Lung (tissue), 12 donors: ENCODE data around the gene ARF1. TPM values are rescaled to one million over a fixed set of nuclear protein-coding genes. Genes with fewer than 3 reads are reported as not detected.

Source experiments
- ATAC-seq: fragments of 200-7000 bp; cut with Tn5 transposase; one replicate; pipeline ENCODE4 v1.9.1; 2020; ENCODE audit warnings: moderate number of reproducible peaks; ENCODE audit not compliant: insufficient read depth, low FRiP score
- DNase-seq, 3 donors: peaks; one replicate each; pipeline ENCODE4 v3.0.0-alpha.2; 2013 to 2017
- H3K27ac ChIP-seq, 2 donors: one replicate each; pipeline ENCODE4 v1.5.1; 2013; ENCODE audit warnings: mild to moderate bottlenecking in 2 of 2, moderate library complexity in 2 of 2, control low read depth in 1 of 2, inconsistent platforms in 1 of 2, low read depth in 1 of 2, low read length in 1 of 2
- H3K27me3 ChIP-seq, 3 donors: one replicate each; pipeline ENCODE4 v1.5.1; 2013; ENCODE audit warnings: low read length in 2 of 3; ENCODE audit not compliant: control insufficient read depth in 3 of 3, insufficient read depth in 3 of 3
- H3K36me3 ChIP-seq, 4 donors: one replicate each; pipeline ENCODE4 v1.5.1; 2013; ENCODE audit warnings: low read length in 4 of 4, mild to moderate bottlenecking in 1 of 4, moderate library complexity in 1 of 4; ENCODE audit not compliant: control insufficient read depth in 4 of 4, insufficient read depth in 4 of 4
- H3K4me1 ChIP-seq, 5 donors: one replicate each; pipeline ENCODE4 v1.5.1; 2013; ENCODE audit warnings: low read length in 5 of 5, mild to moderate bottlenecking in 2 of 5, moderate library complexity in 1 of 5; ENCODE audit not compliant: control insufficient read depth in 5 of 5, insufficient read depth in 5 of 5
- H3K4me3 ChIP-seq: one replicate; pipeline ENCODE4 v1.5.1; 2013; ENCODE audit warnings: mild to moderate bottlenecking, control low read depth, moderate library complexity
- H3K9ac ChIP-seq, 2 donors: one replicate each; pipeline ENCODE4 v1.5.1; 2013; ENCODE audit warnings: low read length in 2 of 2, control low read depth in 1 of 2; ENCODE audit not compliant: insufficient read depth in 1 of 2
- H3K9me3 ChIP-seq, 4 donors: one replicate each; pipeline ENCODE4 v1.5.1; 2013; ENCODE audit warnings: low read length in 3 of 4, mild to moderate bottlenecking in 1 of 4, moderate library complexity in 1 of 4; ENCODE audit not compliant: control insufficient read depth in 4 of 4, insufficient read depth in 3 of 4
- WGBS, 2 donors: extraction: QIAGEN DNeasy Blood & Tissue Kit; methylation state at CpG; one replicate each; pipeline ENCODE4 v1.1.7; 2013; 5-methylcytosine and 5-hydroxymethylcytosine counted together
- polyA plus RNA-seq, 2 donors: library from polyadenylated mRNA; stranded (reverse); fragments of 200-250 nt; gene quantifications; one replicate each; pipeline ENCODE4 v1.2.1, GENCODE V29; 2013
- total RNA-seq, 2 donors: library from RNA; depleted of rRNA in 1 of 2; stranded (reverse); fragments of >200 nt in 1 of 2; gene quantifications; one replicate each; pipeline ENCODE4 v1.2.1, GENCODE V29; 2014 to 2021
- TF ChIP-seq, protein P1 (sequence below): IDR thresholded peaks from 2 replicates; pipeline ENCODE4 v1.5.1; 2012; ENCODE audit warnings: mild to moderate bottlenecking; ENCODE audit errors: control extremely low read depth, extremely low read depth
- donor health status: control.
- donor health status: control.
- donor health status: Bipolar disorder and iron deficiency.
- donor health status: healthy.
- donor health status: DM: yes; HTN: yes; CAD: no.

Gene ARF1
- total and polyA plus RNA-seq, 4 donors, result 226 to 713 (median 439) TPM

DNA sequence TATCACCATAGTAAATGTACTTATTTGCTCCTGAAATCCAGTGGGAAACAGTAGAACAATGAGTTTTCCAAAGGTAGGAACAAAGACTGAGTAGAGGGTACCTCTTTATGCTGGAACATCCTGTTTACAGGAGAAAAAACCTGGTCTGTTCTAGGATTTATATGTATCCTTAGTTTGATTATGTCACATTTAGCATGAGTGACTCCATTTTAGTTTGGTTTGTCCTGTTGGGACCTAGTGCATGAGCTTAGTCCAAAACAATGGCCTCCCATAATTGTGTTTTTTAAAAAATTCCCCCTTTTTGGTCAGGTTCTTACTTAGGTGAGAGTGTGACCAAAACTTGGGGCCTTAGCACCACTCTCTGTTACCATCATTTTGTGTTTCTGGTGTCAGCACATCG lies 30.1 kb downstream of the ARF1 start:
- TF ChIP-seq, protein P1, sequence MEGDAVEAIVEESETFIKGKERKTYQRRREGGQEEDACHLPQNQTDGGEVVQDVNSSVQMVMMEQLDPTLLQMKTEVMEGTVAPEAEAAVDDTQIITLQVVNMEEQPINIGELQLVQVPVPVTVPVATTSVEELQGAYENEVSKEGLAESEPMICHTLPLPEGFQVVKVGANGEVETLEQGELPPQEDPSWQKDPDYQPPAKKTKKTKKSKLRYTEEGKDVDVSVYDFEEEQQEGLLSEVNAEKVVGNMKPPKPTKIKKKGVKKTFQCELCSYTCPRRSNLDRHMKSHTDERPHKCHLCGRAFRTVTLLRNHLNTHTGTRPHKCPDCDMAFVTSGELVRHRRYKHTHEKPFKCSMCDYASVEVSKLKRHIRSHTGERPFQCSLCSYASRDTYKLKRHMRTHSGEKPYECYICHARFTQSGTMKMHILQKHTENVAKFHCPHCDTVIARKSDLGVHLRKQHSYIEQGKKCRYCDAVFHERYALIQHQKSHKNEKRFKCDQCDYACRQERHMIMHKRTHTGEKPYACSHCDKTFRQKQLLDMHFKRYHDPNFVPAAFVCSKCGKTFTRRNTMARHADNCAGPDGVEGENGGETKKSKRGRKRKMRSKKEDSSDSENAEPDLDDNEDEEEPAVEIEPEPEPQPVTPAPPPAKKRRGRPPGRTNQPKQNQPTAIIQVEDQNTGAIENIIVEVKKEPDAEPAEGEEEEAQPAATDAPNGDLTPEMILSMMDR, result no peak
- H3K4me3 ChIP-seq, result no peak overlapping the region
- H3K9me3 ChIP-seq, result no peaks in the 10 kb centered on the region
- H3K27ac ChIP-seq, result no peak overlapping the region
- peaks cover 0 to 4% (median 0%) of the 10 kb centered on the region in 4 donors for H3K36me3 ChIP-seq
- H3K4me1 ChIP-seq, result peaks cover 0 to 18% (median 0%) of the 10 kb centered on the region in 5 donors
- no peak overlapping the region for H3K9ac ChIP-seq
- WGBS, 2 donors, result 85 to 93% methylated on average over 1 of the region's 1 CpG
- ATAC-seq, result no peak
- no peak for DNase-seq
- H3K27me3 ChIP-seq, result no peaks in the 10 kb centered on the region

GRCh38 chr1:228114827-228115226 lies 32.3 kb downstream of the ARF1 start:
- Histone ChIP-seq H3K36me3 (no peaks in the 10 kb centered on the region), H3K9me3 (no peaks in the 10 kb centered on the region), H3K27me3 (no peaks in the 10 kb centered on the region), H3K27ac (no peak overlapping the region), H3K9ac (no peak overlapping the region), H3K4me3 (no peak overlapping the region), H3K4me1 (peaks cover 0 to 6% (median 0%) of the 10 kb centered on the region in 5 donors)
- TF ChIP-seq, protein P1, result no peak
- DNase-seq, result no peak
- WGBS, 2 donors, result 59 to 80% methylated on average over 3 of the region's 3 CpGs
- no peak for ATAC-seq

- Histone ChIP-seq H3K4me1 (no peaks in the 10 kb centered on the region), H3K27ac (no peak overlapping the region), H3K9me3 (no peaks in the 10 kb centered on the region), H3K4me3 (no peak overlapping the region), H3K27me3 (no peaks in the 10 kb centered on the region), H3K9ac (no peak overlapping the region), H3K36me3 (no peaks in the 10 kb centered on the region)
- ATAC-seq (no peak), DNase-seq (no peak)
- WGBS, 2 donors, result 96 to 100% methylated on average over 4 of the region's 4 CpGs
- TF ChIP-seq, protein P1, result no peak
These were observed 34.8 kb downstream of the ARF1 start for GRCh38 chr1:228117335-228117734.

GRCh38 chr1:228118040-228118439 lies 35.5 kb downstream of the ARF1 start:
- H3K9ac ChIP-seq, result no peak overlapping the region
- 85 to 88% methylated on average over 2 of the region's 2 CpGs for WGBS, 2 donors
- H3K9me3 ChIP-seq, result no peaks in the 10 kb centered on the region
- H3K4me1 ChIP-seq, result no peaks in the 10 kb centered on the region
- H3K36me3 ChIP-seq, result no peaks in the 10 kb centered on the region
- H3K27me3 ChIP-seq, result no peaks in the 10 kb centered on the region
- no peak overlapping the region for H3K27ac ChIP-seq
- ATAC-seq (no peak), DNase-seq (no peak)
- no peak overlapping the region for H3K4me3 ChIP-seq
- TF ChIP-seq, protein P1, result no peak
